GM21390 (cell line): ENCODE measurements around the gene MOAP1.
"Not testable (repeated sequence)": the region's sequence is repeated elsewhere in the genome, so short reads cannot be mapped to it uniquely, and the experiment has no call there.

Experiments used
- ATAC-seq: cut with Tn5 transposase; IDR thresholded peaks from one replicate; pipeline ENCODE4 v1.9.1; 2021; ENCODE audit not compliant: unreplicated experiment

The MOAP1 gene, protein sequence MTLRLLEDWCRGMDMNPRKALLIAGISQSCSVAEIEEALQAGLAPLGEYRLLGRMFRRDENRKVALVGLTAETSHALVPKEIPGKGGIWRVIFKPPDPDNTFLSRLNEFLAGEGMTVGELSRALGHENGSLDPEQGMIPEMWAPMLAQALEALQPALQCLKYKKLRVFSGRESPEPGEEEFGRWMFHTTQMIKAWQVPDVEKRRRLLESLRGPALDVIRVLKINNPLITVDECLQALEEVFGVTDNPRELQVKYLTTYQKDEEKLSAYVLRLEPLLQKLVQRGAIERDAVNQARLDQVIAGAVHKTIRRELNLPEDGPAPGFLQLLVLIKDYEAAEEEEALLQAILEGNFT

DNA sequence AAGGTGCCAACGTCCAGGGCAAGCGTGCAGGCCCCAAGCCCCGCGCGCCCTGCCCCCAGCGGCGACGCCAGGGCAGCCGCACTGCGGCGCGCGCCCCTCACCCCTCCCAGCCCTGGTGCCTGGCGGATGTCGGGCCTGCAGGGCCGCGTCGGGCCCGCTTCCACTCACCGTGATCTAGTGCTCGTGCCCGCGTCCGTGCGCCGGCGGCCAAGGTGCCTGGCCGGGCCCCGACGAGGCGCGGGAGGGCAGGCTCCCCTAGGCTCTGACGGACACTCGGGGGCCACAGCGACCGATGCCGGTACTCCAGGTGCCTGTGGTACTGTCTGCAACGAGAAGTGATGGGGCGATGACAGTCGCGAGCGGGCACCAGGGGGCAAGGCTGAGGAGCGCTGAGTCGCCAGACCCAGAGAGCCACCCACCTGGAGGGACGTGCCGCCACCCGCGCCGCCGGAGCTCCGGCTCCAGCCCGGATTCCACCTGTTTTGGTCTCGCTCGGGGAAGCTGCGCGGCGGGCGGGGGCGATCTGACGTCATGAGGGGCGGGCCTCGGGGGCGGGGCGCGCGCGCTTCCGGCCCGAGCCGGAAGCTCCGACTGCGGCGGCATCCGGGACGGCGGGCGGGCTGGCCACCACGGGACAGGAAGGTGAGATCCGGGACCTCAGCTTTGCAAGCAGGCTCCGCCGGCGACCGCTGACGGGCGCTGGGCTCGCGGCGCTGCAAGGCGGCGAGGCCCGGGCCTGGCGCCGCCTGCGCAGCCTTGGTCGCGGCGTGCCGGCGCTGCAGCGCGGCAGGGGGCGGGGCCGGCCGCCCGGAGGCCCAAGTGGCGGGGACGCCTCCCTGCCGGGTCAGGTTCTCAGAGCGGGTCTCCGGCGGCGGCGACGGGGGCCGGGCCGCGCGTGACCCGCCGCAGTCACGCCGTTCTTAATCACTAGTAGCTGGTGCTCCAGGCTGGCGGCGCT is at the start of gene MOAP1, which contains the start of gene LYSET:
Gene MOAP1, minus strand, starts transcription at position 507 of the 958 bp plus-strand sequence. CDS start 655 bp downstream, outside the sequence.
Gene LYSET, plus strand, starts transcription at position 927 of the 958 bp plus-strand sequence. CDS start 89 bp downstream, outside the sequence.
- peak; percentile 78 for ATAC-seq

DNA sequence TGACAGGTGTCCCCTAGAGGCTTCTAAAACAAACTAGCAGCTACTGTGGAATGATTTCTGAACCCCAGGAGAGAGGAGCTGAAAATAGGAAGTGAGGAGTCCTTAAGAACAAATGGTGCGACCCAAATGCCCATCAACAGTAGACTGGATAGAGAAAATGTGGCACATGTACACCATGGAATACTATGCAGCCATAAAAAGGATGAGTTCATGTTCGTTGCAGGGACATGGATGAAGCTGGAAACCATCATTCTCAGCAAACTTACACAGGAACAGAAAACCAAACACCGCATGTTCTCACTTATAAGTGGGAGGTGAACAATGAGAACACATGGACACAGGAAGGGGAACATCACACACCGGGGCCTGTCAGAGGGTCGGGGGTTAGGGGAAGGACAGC is 48.4 kb upstream of the MOAP1 start:
- not testable (repeated sequence) for ATAC-seq

DNA sequence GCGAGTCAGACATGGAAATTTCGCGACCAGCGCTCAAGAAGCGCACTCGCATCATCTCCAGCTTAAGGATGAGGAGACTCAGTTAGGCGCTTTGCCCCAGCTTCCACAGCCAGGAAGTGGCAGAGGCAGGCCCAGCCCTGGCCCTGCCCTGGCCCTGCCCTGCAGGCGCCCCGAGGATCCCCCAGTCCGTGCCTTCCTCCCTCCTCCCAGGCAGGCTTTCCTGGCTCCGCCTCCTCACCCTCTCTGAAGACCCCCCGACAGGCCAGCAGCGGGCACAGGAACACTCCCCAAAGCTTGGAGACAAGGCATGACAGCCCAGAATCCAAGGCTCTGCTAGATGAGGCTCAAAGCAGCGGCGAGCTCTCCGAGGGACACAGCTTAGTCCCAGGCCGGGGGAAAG is 47.5 kb upstream of the MOAP1 start:
- no peak for ATAC-seq

DNA sequence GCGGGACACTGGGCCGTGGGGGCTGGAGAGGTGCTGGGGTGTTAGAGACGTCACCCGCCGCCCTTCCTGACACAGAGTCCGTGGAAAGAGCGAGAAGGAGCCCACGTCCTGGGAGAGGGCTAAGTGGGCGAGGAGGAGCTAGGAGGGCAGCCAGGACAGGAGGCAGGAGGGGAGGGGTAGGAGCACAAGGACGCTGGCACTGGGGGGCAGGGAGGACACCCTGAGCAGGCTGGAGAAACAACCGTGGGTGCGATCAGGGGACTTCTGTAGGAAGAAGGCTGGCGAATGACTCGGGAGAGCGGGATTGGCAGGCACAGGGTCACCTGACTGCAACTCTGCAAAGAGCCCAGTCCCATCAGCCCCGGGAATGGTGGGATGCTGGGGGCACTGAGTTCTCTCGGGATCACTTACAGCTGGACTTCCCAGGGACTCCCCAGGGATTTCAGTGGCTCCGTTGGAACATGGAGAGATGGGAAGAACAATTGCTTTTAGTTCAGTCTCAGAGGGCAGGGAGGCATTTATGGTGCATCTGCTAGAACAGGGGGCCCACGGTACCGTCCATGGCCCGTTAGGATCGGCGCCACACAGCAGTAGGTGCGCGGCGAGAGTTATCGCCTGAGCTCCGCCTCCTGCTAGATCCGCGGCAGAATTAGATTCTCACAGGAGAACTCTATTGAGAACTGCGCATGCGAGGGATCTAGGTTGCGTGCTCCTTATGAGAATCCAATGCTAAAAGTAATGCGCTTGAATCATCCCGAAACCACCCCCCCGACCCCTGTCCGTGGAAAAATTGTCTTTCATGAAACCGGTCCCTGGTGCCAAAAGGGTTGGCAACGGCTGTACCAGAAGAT is 46.7 kb upstream of the MOAP1 start:
- ATAC-seq: no peak

DNA sequence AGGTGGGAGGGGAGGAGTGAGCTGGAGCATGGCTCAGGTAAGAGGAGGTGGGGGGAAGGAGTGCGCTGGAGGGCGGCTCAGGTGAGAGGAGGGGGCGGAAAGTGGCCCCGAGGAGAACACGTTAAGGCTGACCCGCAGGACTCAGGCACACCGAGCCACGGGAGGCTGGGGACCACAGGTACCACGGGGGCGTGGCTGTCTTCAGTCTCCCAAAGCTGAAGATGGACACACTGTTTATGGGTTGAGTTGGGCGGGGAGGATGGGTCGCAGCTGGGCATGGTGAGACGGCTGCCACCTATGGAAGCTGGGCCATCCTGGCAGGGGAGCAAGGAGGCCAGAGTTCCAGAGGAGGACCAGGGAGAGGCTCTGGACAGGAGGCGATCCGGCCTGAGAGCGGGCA is 45.8 kb upstream of the MOAP1 start:
- no peak for ATAC-seq

DNA sequence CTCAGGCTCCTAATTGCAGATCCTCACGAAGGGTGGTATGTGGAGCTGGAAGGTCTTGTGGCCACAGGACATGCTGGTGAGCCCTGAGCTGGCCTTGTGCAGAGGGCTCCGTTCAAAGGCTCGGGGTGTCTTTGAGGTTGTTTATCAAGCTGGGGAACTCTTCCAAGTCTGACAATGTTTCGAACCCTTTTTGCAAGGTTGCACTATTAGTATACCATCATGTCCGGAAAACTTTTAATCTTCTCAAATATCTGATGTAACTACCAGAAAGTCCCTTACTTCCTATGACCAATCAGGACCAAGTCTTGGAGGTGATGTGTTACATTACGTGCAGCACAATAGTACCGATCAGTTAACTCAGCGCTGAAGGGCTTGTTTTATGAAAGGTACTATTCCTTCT is 43.9 kb upstream of the MOAP1 start:
- ATAC-seq: no peak

DNA sequence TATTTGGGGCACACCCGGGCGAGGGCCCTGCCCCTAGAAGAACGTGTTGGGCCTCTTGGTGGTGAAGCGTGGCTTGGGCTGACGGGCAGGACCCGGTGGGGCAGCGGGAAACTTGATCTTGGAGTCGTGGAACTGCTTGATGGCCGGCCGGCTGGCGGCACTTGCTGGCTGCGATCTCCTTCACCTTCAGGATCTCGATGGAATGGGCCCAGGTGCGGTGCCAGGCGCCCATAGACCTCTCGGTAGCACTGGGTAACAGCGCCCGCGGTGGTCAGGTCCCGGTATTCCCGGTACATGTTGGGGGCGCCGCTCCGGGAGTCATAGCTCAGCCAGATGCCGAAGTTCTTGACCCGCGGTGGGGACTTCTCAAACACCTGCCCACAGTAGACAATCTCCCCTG is 38.9 kb upstream of the MOAP1 start:
- no peak for ATAC-seq

DNA sequence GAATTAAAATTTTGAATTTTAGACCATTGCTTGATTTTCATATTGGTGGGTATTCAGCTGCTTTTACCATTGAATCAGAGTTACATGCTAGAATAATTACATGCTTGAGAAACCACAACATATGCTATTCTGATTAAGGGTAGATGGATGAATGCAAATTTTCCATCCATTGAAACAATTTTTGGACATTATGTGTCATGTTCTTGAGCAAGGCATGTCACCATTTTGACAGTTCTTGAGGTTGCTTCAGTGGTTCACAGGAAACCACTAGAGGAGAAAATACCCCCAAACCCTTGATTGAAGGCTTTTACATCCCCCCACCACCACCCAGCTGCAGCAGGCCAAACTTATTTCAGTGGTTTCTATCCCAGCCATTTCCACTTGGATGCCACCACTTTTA is 35.8 kb upstream of the MOAP1 start:
- no peak for ATAC-seq

DNA sequence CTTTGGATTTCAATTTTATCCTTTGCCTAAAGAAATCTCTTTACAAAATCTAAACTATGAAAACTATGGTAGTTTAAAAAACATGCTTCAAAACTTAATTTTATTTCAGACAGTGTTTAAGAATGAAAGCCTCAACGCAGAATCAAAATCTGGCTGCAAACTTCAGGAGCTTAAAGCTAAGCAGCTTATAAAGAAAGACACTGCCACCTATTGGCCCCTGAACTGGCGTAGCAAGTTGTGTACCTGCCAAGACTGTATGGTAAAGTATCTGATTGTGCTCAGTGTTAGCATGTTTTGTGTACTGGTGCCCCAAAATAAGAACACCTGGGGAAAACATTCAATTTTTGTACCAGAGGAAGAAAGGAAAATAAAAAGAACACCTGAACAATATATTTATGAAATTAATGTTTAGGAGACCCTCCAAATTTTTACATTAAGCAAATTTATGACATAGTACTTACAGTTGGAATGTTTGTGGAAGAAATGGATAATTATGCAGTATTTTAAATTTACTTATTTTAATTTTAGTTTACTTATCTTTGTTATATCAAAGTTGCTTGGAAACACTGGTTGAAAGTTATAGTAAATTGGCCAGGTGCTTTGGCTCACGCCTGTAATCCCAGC is 34.5 kb upstream of the MOAP1 start:
- ATAC-seq: peak; percentile 58

DNA sequence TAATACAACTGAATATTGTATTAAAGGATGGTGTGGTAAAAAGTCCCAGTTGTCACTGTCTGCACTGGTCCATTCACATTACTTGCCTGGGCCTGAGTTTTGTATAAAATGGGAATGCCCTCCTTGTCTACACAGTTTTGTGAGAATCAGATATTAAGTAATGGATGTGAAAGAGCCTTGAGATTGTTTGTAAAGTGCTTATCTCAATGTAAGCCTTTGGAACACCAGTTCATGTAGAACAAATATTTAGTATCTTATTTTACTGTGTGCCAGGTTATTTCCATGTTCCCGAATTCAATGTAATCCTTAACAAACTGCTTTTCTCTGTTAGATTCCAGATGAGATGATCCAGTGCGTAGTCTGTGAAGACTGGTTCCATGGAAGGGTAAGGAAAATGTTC is 29.9 kb upstream of the MOAP1 start:
- ATAC-seq: no peak

DNA sequence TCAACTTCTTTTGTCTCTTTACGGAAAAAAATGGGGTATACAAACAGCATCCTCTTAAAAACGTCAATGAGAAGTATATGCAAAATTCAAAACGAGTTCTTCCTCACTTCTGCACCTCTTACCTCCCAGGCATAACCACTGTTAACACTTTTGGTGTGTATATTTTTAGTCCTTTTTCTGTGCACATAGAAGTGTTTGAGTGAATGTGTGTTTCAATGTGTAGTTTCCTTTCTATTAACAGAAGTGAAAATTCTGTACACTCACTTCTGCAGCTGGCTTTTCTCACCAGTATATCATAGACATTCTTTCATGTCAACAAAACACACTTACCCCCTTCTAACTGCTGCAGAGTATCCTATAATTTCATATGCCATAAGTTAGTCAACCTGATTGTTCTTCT is 27.7 kb upstream of the MOAP1 start:
- peak; percentile 78 for ATAC-seq

DNA sequence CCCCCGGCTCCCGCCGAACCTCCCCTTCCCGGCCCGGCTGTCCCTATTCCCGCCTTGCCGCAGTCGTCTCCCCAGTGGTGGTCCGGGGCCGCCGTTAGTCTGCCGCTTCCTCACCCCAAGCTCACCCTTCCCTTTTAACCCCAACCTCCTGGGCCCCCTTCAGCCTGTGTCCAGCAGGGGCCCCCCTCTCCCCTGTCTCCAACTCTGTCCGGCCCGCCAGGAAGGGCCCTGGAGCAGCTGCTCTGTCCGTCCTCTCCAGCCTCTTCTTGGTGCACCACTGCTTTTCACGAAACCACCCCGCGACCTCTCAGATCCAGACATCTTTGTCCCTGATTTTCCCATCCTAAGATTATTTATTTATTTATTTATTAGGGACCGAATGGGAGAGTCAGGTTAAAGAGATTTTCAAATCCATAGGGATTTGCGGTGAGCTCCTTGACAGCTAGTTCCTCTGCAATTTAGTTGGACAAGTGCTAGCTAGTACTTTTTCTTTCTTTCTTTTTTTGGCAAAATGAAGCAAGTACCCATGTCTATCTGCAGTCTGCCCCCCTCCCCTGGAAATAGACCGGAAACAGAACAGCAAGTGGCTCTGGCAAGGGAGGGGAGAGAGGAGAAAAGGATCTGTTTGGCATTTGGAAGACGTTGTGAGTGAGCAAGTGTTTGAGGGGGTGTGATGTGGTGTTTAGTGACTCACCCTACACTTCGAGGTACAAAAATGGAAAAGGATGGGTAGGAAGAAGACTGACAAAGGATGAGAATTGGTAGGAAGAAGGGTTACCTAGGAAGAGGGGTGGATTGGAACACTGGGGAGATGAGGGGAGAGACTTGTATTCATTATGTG is 23.0 kb upstream of the MOAP1 start:
- ATAC-seq: peak; percentile 36

DNA sequence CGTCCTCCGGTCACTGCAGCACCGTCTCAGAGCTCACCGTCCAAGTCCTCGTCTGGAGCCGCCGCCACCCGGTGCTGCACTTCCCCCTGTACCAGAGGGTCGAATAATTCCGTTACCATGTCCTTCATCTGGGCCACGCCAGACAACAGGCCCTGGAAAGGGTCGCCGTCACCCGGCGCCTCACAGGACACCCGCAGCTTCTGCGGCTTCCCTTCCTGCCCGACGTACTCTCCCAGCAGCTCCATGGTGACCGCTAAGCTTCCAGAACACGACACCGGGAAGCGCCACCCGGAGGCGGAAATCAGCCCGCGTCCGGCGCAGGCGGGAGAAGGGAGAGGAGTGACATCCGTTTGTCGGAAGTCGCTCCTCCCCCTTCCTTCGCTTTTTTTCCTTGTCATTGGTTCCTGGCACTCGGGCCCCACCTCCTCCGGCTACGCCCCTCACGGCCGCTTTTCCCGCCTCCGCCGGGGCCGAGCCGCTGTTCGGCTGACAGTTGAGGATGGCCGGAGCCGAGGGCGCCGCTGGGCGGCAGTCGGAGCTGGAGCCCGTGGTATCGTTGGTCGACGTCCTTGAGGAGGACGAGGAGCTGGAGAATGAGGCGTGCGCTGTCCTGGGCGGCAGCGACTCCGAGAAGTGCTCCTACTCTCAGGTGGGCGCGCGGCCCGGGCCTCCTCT is 22.2 kb upstream of the MOAP1 start, which contains the start of the genes GON7 and UBR7:
Gene GON7, minus strand, starts transcription at position 273 of the 675 bp plus-strand sequence. Its CDS starts 28 bp downstream, at position 245.
Gene UBR7, plus strand, starts transcription at position 464 of the 675 bp plus-strand sequence. Its CDS starts 36 bp downstream, at position 500.
- peak; percentile 78 for ATAC-seq

DNA sequence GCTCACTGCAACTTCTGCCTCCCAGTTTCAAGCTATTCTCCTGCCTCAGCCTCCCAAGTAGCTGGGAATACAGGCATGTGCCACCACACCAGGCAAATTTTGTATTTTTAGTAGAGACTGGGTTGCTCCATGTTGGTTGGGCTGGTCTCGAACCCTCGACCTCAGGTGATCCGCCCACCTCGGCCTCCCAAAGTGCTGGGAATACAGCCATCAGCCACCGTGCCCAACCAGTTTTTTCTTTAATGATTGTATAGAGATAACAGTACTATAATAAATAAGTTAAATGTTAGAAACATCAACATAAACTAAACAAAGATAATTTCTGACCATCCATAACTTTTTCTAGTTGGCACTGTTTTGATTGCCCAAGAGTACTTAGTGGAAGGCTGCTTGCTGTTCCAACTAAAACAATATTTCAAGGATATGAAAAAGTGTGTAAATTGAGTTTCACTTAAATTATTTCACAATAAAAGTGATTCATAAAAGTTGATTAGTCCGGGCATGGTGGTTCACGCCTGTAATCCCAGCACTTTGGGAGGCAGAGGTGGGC is 16.5 kb upstream of the MOAP1 start:
- no peak for ATAC-seq

DNA sequence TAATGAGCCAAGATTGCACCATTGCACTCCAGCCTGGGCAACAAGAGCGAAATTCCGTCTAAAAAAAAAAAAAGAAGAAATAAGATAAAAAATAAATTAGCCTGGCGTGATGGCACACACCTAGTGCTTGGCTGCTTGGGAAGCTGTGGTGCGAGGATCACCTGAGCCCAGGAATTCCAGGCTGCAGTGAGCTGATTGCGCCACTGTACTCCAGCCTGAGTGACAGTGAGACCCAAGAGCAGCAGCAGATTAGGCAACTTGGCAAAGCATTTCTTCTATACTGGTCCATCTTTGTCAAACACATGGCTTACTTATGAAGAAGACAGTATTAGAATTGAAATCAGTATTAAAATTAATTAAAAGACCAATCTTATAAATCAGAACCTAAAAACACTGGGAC is 15.9 kb upstream of the MOAP1 start:
- ATAC-seq: no peak

DNA sequence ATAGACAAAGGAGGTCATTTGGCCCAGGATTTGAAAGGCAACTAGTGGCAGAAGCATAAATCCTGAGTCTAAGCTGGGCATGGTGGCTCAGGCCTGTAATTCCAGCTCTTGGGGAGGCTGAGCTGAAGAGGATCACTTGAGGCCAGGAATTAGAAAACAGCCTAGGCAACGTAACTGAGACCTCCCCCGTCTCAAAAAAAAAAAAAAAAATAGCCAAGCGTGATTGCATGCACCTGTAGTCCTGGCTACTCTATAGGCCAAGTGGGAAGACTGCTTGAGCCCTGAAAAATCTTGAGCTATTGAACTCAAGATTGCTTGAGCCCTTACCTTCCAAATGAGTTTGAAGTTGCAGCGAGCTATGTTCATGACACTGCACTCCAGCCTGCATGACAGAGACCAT is 14.3 kb upstream of the MOAP1 start:
- ATAC-seq: no peak

DNA sequence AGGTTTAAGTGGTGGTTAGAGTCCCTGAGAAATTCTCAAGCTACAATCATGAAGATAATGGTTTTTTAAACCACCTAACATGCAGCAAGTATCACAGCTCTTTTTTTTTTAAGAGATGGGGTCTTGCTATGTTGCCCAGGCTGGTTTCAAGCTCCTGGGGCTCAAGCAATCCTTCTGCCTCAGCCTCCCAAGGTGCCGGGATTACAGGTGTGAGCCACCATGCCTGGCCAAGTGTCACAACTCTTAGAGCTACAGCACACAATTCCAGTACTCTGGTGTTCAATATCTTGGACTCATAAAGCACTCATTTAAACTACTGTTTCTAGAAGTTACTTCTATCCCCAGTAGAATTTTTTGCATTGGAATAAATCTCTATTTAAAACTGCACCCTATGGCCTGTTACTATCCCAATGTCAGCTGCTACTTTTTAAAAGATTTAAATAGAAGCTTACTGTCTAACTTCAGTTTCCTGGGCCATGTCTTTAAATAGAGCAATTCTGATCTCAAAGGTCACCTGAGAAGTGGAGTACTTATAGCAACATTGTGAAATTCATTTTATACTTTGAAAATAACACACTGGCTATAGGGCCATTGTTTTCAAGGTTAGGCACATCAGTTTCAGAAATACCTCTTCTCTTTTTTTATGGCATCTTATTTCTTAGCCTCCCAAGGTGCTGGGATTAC is 10.8 kb upstream of the MOAP1 start:
- ATAC-seq: no peak

DNA sequence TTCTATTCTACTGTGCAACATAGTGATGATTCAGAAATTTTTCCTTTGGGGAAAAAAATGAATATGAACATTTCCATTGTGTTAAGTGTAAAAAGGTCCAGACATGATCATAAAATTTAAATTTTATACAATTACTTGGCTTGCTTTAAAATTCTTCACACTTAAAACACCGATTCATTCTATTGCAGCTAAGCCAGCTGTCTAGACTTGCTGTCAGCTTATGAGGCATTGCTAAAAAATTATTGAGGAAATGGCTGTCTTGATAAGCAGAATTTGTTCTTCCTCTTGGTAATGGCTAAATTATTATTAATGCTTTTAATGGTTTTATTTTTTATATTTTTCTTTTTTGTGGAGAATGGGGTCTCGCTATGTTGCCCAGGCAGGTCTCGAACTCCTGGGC is 2.3 kb upstream of the MOAP1 start:
- no peak for ATAC-seq
